COLO829 (cell line): Measurements from ENCODE around the gene FOXI1.

Experiments
- DNase-seq: peaks from one replicate; pipeline ENCODE4 v3.0.0; 2012; ENCODE audit warnings: low spot score

FOXI1 gene

GRCh38 chr5:170150713-170151096 is 45.0 kb downstream of the FOXI1 start:
- no peak for DNase-seq

GRCh38 chr5:170151097-170151831 is 45.6 kb downstream of the FOXI1 start:
- no peak for DNase-seq

DNA sequence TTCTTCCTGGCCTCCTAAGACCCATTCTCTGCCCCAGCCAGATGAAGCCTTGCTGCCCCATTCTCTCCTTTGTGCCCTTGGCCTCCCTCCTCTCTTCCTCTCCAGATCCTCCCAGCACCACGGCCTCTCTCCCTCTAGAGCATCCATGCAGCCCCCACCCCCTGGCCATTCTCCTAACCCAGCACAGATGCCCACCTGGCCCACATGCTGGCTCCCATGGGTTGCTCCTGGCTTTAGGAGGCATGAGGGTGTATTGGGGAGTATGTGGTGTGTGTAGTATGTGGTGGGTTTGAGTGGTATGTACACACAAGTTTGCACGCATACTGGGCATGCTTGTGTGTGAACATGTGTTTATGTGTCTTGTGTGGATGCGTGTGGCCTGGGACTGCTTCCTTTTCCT is 47.1 kb downstream of the FOXI1 start:
- no peak for DNase-seq

DNA sequence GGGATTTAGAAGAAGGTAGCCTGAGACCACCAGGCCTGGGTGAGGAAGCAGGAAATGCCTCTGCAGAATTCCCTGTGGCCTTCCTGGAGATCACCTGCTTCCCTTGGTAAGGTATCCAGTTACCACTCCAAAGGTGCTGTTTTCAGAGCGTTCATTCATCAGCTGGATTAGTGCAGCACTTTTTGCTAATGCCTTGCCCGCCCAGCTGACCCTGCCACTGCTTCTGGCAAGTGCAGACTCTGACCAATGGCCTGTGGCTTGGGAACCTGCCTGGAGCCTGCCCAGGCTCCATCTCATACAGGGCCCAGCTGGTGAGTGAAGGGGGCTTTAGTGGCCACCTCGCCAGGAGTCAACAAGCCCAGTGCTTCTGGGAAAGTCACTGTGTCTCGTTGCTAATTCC is 48.6 kb downstream of the FOXI1 start:
- no peak for DNase-seq

- no peak for DNase-seq
These were observed 49.0 kb downstream of the FOXI1 start for GRCh38 chr5:170154744-170155143.

GRCh38 chr5:170155771-170156170 is 50.1 kb downstream of the FOXI1 start:
- DNase-seq = no peak

DNA sequence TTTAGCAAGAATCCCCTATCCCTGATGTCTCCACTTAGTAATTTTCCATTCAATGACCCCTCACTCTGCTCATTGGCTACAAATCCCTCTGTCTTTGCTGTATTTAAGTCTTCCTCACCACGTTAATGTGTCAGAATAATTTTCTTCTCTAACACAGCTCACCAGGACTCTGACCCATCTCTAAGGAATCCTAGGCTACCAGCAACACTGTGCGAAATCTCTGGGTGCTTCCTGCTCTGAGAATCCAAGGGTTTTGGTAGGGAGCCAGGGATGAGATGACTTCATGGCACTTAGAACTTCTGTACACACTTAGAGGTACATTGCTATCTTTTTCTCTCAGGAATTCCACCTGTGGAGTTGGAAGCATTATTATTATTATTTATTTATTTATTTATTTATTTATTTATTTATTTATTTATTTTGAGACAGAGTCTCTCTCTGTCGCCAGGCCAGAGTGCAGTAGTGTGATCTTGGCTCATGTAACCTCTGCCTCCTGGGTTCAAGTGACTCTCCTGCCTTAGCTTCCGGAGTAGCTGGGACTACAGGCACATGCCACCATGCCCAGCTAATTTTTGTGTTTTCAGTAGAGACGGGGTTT is 53.5 kb downstream of the FOXI1 start:
- no peak for DNase-seq
